ENCODE data around the gene SPNS3.

GRCh38 chr17:4536742-4537411, 103.1 kb downstream of the SPNS3 start:
- TF ChIP-seq CTCF (IDR thresholded peaks at IDR 0.05) (no peak), POLR2A (IDR thresholded peaks at IDR 0.05) (no peak)
